CD4-positive, alpha-beta memory T cell (primary cell): Measurements from ENCODE around the gene PRIMA1. TPM values are rescaled to one million over a fixed set of nuclear protein-coding genes. Genes with fewer than 3 reads are reported as not detected.

Experiments
- CTCF ChIA-PET: fragments of 350-600 bp; sonication (Branson Sonifier 250); formaldehyde crosslinking; loops from one replicate; lab custom pipeline; 2021; ENCODE audit warnings: inconsistent platforms; ENCODE audit not compliant: partially characterized antibody; lab: Charles Lee
- POLR2A ChIA-PET: fragments of 350-600 bp; sonication (Branson Sonifier 250); formaldehyde crosslinking; loops from one replicate; lab custom pipeline; 2021; ENCODE audit not compliant: partially characterized antibody; lab: Charles Lee
- DNase-seq, 5 donors: peaks; one replicate each; pipeline versions ENCODE4 v3.0.0 to v3.0.0-alpha.2; 2020 to 2022; ENCODE audit warnings: mixed read lengths in 1 of 5
- H3K27ac ChIP-seq: one replicate; pipeline ENCODE4 v1.7.0; 2013; ENCODE audit warnings: low read depth, low read length
- H3K27me3 ChIP-seq: 2 replicates; pipeline ENCODE4 v1.7.0; 2013; ENCODE audit warnings: mild to moderate bottlenecking, low read length, moderate library complexity; ENCODE audit not compliant: insufficient read depth
- H3K36me3 ChIP-seq: 2 replicates; pipeline ENCODE4 v1.7.0; 2013; ENCODE audit warnings: mild to moderate bottlenecking, low read length, moderate library complexity; ENCODE audit not compliant: insufficient read depth
- H3K4me1 ChIP-seq: 2 replicates; pipeline ENCODE4 v1.7.0; 2013; ENCODE audit warnings: mild to moderate bottlenecking, low read length, moderate library complexity; ENCODE audit not compliant: insufficient read depth
- H3K4me3 ChIP-seq, 2 donors: one replicate each; pipeline ENCODE4 v1.7.0; 2013; ENCODE audit warnings: low read length in 2 of 2, mild to moderate bottlenecking in 1 of 2
- H3K9me3 ChIP-seq, 2 donors: one replicate each; pipeline ENCODE4 v1.7.0; 2013; ENCODE audit warnings: low read length in 2 of 2, control low read depth in 1 of 2; ENCODE audit not compliant: control insufficient read depth in 1 of 2
- H3K27ac Mint-ChIP-seq, 7 donors: one replicate each; pipeline ENCODE4 v1.8.0; 2020 to 2021; ENCODE audit warnings: mixed read lengths in 7 of 7, mild to moderate bottlenecking in 6 of 7, inconsistent platforms in 3 of 7, moderate library complexity in 3 of 7
- H3K27me3 Mint-ChIP-seq, 2 donors: one replicate each; pipeline ENCODE4 v1.8.0; 2020 to 2021; ENCODE audit warnings: mixed read lengths in 2 of 2
- H3K36me3 Mint-ChIP-seq, 2 donors: one replicate each; pipeline ENCODE4 v1.8.0; 2020 to 2021; ENCODE audit warnings: mixed read lengths in 2 of 2, inconsistent platforms in 1 of 2, mild to moderate bottlenecking in 1 of 2
- H3K4me1 Mint-ChIP-seq, 4 donors: one replicate each; pipeline ENCODE4 v1.8.0; 2020 to 2021; ENCODE audit warnings: mixed read lengths in 4 of 4, mild to moderate bottlenecking in 1 of 4
- H3K4me3 Mint-ChIP-seq, 8 donors: one replicate each; pipeline ENCODE4 v1.8.0; 2020 to 2021; ENCODE audit warnings: mixed read lengths in 8 of 8, mild to moderate bottlenecking in 7 of 8, moderate library complexity in 6 of 8, inconsistent platforms in 3 of 8
- H3K9me3 Mint-ChIP-seq, 8 donors: one replicate each; pipeline ENCODE4 v1.8.0; 2020 to 2021; ENCODE audit warnings: mixed read lengths in 8 of 8, mild to moderate bottlenecking in 5 of 8, inconsistent platforms in 3 of 8, moderate library complexity in 1 of 8
- intact Hi-C: fragments of 100-400 bp; cut with micrococcal nuclease; formaldehyde crosslinking; loops from one replicate; pipeline ENCODE4 v1.15.1; 2023
- polyA plus RNA-seq, 2 donors: library from polyadenylated mRNA; unstranded; fragments of 300-500 nt; fragmentation: Illumina TruSeq; gene quantifications; one replicate each; pipeline ENCODE4 v1.2.3, GENCODE V29; 2021
- total RNA-seq, 2 experiments: library from RNA; stranded (reverse); gene quantifications; one replicate each; pipeline ENCODE4 v1.2.3, GENCODE V29; 2021

The PRIMA1 gene
- total and polyA plus RNA-seq, 4 experiments from 2014 or later, result not detected

DNA sequence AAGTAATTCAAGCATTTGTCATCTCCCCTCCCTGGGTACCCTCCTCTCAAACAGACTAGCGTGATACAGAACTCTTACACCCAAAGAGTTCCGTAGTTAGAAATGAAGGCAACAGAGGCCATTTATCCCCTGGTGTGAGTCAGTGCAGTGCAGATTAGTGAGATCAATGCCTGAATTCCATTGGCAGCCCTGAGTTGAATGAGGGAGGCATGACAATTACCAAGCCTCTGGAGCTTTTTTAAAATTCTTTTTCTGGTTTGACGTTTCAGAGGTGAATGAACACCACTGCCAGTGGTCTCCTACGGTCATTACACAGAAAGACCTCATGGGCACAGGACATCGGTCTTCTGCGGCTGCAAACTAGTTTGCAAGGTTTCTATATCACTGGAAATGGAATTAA lies 94.4 kb downstream of the PRIMA1 start:
- H3K9me3 ChIP-seq, result no peaks in the 10 kb centered on the region
- POLR2A ChIA-PET, result no interaction called here
- Mint-ChIP-seq H3K4me1 (no peaks in the 10 kb centered on the region), H3K27me3 (peaks cover 11 to 12% of the 10 kb centered on the region in 2 donors), H3K4me3 (no peak overlapping the region), H3K36me3 (no peaks in the 10 kb centered on the region), H3K27ac (no peak overlapping the region), H3K9me3 (peaks cover 0 to 15% (median 7%) of the 10 kb centered on the region in 8 donors)
- H3K27me3 ChIP-seq, result no peaks in the 10 kb centered on the region
- H3K27ac ChIP-seq, result no peak overlapping the region
- no peaks in the 10 kb centered on the region for H3K36me3 ChIP-seq
- CTCF ChIA-PET, result no interaction called here
- intact Hi-C loops, result no loop called here
- H3K4me1 ChIP-seq, result no peaks in the 10 kb centered on the region
- DNase-seq, result no peak
- no peak overlapping the region for H3K4me3 ChIP-seq

DNA sequence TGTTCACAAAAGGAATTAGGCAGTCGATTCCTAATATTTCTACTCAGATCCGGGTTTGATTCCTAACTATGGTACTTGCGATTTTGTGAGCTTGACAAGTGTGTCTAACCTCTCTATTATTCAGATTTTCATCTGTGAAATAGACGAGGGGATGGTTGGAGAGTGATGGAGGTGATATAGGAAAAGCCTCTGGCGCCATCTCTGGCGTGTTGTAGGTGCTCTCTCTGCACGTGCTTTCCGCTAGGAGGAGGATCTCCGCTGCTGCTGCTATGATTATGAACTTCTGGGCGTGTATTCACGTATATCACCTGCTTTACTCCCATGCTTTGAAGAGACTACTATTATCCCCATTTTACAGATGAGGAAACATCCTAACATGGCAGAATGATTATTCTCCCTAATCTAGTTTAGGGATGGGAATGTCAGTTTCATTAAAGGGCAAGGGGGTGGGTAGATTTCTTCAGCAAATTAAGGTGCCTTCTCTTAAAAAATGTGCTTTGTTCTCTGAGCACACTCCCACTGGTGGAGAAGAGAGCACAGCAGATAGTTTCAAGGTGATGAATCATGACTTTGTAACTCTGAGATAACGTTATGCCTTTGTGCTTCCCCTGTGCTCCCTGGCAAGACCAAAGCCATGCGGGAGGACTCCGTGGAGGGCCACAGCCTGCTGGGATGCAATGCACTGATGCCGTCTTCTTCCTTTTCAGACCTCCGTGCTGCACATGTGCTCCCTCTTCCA lies 97.1 kb downstream of the PRIMA1 start:
- ChIA-PET CTCF (no interaction called here), POLR2A (no interaction called here)
- Mint-ChIP-seq H3K4me1 (no peaks in the 10 kb centered on the region), H3K27me3 (peaks cover 19 to 22% of the 10 kb centered on the region in 2 donors), H3K27ac (peak overlapping the region in 1 of 7 donors; percentile 25), H3K36me3 (no peaks in the 10 kb centered on the region), H3K4me3 (no peak overlapping the region), H3K9me3 (peaks cover 0 to 4% (median 1%) of the 10 kb centered on the region in 8 donors)
- Histone ChIP-seq H3K9me3 (no peaks in the 10 kb centered on the region), H3K27me3 (no peaks in the 10 kb centered on the region), H3K27ac (no peak overlapping the region), H3K4me1 (no peaks in the 10 kb centered on the region), H3K4me3 (no peak overlapping the region), H3K36me3 (no peaks in the 10 kb centered on the region)
- DNase-seq, result no peak
- intact Hi-C loops, result no loop called here

DNA sequence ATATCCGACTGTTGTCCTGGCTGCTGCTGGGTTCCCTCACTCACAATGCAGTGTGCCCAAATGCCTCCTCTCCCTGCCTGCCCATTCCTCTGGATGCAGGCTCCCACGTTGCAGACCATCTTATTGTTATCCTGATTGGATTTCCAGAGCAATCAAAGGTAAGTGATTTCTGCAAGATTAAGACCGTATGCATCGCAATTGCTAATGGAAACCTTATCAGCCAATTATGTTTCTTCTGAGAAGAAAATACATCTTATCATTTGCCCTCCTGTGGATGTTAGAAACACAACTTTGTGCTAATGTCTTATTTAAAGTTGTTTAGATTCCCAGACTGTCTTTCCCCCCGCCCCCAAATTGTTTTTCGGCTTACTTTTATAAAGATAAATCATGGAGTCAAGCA lies 98.1 kb downstream of the PRIMA1 start:
- Mint-ChIP-seq H3K4me1 (no peaks in the 10 kb centered on the region), H3K36me3 (no peaks in the 10 kb centered on the region), H3K9me3 (peaks cover 0 to 4% (median 1%) of the 10 kb centered on the region in 8 donors), H3K27me3 (peaks cover 24% of the 10 kb centered on the region in 2 donors), H3K27ac (no peak overlapping the region), H3K4me3 (no peak overlapping the region)
- intact Hi-C loops, result no loop called here
- H3K4me1 ChIP-seq, result no peaks in the 10 kb centered on the region
- no peaks in the 10 kb centered on the region for H3K27me3 ChIP-seq
- DNase-seq, result no peak
- no peaks in the 10 kb centered on the region for H3K36me3 ChIP-seq
- no peak overlapping the region for H3K27ac ChIP-seq
- CTCF ChIA-PET, result no interaction called here
- POLR2A ChIA-PET, result no interaction called here
- no peak overlapping the region for H3K4me3 ChIP-seq
- no peaks in the 10 kb centered on the region for H3K9me3 ChIP-seq

DNA sequence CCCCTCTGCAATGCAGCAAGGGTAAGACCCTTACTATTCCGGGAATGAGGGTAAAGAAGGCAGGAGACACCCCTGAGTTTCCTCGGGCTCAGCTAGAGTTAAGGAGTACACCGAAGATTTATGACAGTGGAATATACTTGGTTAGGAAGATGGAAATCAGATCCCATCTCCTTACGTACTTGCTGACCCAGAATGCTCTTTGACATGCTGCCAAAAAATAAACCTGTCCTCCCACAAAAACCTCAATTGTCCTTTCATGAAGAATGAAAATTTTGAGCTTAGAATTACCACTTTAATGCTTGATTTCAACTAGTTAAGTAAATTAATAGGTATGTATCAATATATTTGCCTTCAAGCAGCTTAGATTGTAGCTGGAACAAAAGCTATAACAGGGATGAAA lies 99.5 kb downstream of the PRIMA1 start:
- intact Hi-C loops, result no loop called here
- CTCF ChIA-PET, result no interaction called here

DNA sequence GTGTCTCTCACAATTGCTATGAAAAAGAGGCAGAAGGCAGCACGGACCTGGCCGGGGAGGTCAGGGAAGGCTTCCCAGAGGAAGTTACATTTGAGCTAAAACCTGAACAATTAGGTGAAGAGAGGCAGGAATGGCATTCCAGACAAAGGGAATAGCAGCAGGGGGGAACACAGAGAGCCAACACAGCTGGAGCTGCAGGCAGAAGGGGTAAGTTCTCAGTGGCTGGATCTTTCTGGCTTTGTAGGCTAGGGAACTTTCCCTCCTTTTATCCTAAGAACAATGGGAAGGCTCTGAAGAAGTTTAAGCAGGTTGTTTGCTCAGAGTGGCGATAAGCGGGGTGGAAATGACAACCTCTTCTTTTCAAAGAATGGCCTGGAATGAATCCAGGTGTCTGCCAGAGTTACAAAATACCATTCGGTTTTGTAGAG lies 100.0 kb downstream of the PRIMA1 start:
- H3K27me3 Mint-ChIP-seq, result peaks cover 24 to 25% of the 10 kb centered on the region in 2 donors
- no peaks in the 10 kb centered on the region for H3K9me3 ChIP-seq
- H3K27ac Mint-ChIP-seq, result no peak overlapping the region
- H3K4me1 ChIP-seq, result no peaks in the 10 kb centered on the region
- ChIA-PET POLR2A (no interaction called here), CTCF (no interaction called here)
- no peak overlapping the region for H3K27ac ChIP-seq
- no peaks in the 10 kb centered on the region for H3K4me1 Mint-ChIP-seq
- H3K36me3 Mint-ChIP-seq, result no peaks in the 10 kb centered on the region
- H3K27me3 ChIP-seq, result no peaks in the 10 kb centered on the region
- no peaks in the 10 kb centered on the region for H3K36me3 ChIP-seq
- H3K4me3 Mint-ChIP-seq, result no peak overlapping the region
- H3K4me3 ChIP-seq, result no peak overlapping the region
- peaks cover 0 to 4% (median 0%) of the 10 kb centered on the region in 8 donors for H3K9me3 Mint-ChIP-seq
- intact Hi-C loops, result no loop called here
- DNase-seq, result no peak

More for the DNA sequence above, 99.5 kb downstream of the PRIMA1 start:
- no peak overlapping the region for H3K27ac Mint-ChIP-seq
- no peaks in the 10 kb centered on the region for H3K27me3 ChIP-seq
- no peak overlapping the region for H3K27ac ChIP-seq
- no peak overlapping the region for H3K4me3 Mint-ChIP-seq
- H3K4me3 ChIP-seq, result no peak overlapping the region
- H3K4me1 ChIP-seq, result no peaks in the 10 kb centered on the region
- H3K4me1 Mint-ChIP-seq, result no peaks in the 10 kb centered on the region
- POLR2A ChIA-PET, result no interaction called here
- H3K36me3 Mint-ChIP-seq, result no peaks in the 10 kb centered on the region
- no peak for DNase-seq
- no peaks in the 10 kb centered on the region for H3K36me3 ChIP-seq
- no peaks in the 10 kb centered on the region for H3K9me3 ChIP-seq
- peaks cover 24 to 25% of the 10 kb centered on the region in 2 donors for H3K27me3 Mint-ChIP-seq
- H3K9me3 Mint-ChIP-seq, result peaks cover 0 to 4% (median 0%) of the 10 kb centered on the region in 8 donors

DNA sequence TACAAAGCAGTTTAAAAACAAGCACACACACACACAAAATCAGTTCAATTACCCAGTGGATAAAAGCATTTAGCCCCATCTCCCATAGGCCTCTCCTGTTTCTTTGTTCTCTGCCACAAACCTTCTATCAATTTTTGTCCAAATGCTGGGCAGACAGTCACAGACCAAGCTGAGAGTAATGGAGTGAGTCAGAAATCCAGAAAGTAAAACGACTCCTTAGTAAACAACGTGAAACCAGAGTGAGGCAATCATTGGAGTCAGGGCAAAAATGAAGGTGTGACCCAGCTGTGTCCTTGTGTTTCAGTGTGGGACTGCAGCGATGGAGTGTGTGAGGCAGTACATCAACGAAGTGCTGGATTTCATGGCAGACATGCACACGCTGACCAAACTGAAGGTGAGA lies 102.0 kb downstream of the PRIMA1 start:
- Histone ChIP-seq H3K27me3 (no peaks in the 10 kb centered on the region), H3K36me3 (no peaks in the 10 kb centered on the region), H3K4me3 (no peak overlapping the region), H3K27ac (no peak overlapping the region), H3K9me3 (no peaks in the 10 kb centered on the region), H3K4me1 (no peaks in the 10 kb centered on the region)
- H3K27ac Mint-ChIP-seq, result no peak overlapping the region
- no peaks in the 10 kb centered on the region for H3K4me1 Mint-ChIP-seq
- no peaks in the 10 kb centered on the region for H3K36me3 Mint-ChIP-seq
- intact Hi-C loops, result no loop called here
- no peak for DNase-seq
- H3K9me3 Mint-ChIP-seq, result peaks cover 0 to 4% (median 0%) of the 10 kb centered on the region in 8 donors
- ChIA-PET CTCF (no interaction called here), POLR2A (no interaction called here)
- H3K27me3 Mint-ChIP-seq, result peaks cover 24 to 27% of the 10 kb centered on the region in 2 donors
- no peak overlapping the region for H3K4me3 Mint-ChIP-seq

DNA sequence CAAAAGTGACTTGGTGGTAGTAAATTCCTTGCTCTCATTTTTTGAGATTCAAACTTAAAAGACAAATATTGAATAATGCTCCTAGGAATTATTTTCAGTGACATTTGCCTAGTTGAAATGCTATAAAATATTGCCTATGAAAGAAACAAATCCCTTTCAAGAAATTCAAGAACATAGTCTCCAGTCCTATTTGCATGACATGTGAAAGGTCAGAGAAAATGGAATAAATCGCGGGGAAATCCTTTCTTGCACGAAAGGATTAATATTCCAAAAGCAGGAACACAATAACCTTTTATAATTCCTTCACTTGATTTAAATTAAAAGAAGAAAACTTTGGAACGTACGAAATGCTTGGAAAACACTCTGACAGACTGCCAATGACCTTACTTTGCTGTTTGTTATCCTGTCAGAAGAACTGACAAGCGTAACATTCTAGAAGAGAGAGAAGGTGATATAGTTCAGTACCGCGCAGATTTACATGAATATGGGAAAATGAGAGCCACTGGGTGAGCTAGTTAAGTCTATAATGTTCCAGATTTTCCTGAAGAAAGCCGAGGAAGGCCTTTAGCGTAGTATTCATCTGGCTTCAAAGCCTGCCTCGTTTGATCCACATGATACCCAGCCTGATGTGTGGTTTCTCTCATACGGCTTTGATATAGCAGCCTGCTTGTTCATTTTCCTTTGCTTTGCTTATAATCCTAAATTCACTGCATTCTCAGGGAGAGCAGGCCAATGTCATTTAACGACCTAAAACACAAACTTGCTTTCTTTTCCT lies 103.0 kb downstream of the PRIMA1 start:
- peaks cover 0 to 4% (median 0%) of the 10 kb centered on the region in 8 donors for H3K9me3 Mint-ChIP-seq
- ChIA-PET CTCF (no interaction called here), POLR2A (no interaction called here)
- H3K36me3 ChIP-seq, result no peaks in the 10 kb centered on the region
- H3K4me3 ChIP-seq, result no peak overlapping the region
- H3K27ac Mint-ChIP-seq, result no peak overlapping the region
- H3K9me3 ChIP-seq, result no peaks in the 10 kb centered on the region
- H3K36me3 Mint-ChIP-seq, result no peaks in the 10 kb centered on the region
- H3K4me1 ChIP-seq, result no peaks in the 10 kb centered on the region
- intact Hi-C loops, result no loop called here
- H3K27ac ChIP-seq, result no peak overlapping the region
- no peaks in the 10 kb centered on the region for H3K27me3 ChIP-seq
- H3K4me1 Mint-ChIP-seq, result no peaks in the 10 kb centered on the region
- DNase-seq, result no peak
- H3K4me3 Mint-ChIP-seq, result no peak overlapping the region
- H3K27me3 Mint-ChIP-seq, result peaks cover 20 to 25% of the 10 kb centered on the region in 2 donors
